ENCODE results near the gene CFAP92.

DNA sequence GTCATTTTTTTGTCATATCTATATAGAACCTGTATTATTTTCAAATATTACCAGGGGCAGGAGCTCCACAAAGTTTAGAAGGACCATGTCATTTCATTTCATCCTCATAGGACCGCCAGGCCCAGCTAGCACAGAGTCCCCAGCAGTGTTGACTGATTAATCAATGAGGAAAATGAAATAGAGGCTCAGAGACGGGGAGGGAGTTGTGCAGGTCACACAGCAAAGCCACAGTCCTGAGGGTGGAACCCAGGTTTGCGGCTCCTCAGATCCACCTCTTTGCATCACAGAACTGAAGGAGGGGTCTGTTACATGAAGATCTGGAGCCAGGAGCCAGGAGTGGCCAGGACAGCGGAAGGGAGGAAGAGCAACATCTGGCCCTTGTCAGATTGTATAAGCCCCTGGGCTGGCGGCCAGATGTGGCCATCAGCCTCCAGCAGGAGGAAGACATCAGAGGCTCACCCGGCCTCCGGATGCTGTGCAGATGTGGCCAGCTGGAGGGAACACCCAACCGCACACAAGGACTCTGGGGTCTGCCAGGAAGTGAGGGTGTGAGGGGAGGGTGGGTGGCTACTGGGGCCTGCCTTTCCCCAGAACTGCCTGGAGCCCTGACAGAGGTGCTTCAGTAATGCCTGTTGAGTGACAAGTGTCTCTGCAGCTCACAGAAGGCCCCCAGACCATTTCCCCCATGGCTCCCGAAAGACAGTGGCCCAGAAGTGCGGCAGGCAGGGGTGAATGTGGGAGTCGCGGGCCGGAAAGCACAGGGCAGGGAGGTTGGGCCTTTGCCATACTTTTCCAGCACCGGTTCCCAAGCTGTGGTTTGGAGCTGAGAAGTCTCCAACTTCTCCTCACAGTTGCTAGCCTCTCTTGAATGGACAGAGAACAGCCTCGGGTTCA lies 28.5 kb upstream of the CFAP92 start:
- TF ChIP-seq, protein P1, sequence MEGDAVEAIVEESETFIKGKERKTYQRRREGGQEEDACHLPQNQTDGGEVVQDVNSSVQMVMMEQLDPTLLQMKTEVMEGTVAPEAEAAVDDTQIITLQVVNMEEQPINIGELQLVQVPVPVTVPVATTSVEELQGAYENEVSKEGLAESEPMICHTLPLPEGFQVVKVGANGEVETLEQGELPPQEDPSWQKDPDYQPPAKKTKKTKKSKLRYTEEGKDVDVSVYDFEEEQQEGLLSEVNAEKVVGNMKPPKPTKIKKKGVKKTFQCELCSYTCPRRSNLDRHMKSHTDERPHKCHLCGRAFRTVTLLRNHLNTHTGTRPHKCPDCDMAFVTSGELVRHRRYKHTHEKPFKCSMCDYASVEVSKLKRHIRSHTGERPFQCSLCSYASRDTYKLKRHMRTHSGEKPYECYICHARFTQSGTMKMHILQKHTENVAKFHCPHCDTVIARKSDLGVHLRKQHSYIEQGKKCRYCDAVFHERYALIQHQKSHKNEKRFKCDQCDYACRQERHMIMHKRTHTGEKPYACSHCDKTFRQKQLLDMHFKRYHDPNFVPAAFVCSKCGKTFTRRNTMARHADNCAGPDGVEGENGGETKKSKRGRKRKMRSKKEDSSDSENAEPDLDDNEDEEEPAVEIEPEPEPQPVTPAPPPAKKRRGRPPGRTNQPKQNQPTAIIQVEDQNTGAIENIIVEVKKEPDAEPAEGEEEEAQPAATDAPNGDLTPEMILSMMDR (conservative IDR thresholded peaks at IDR 0.05): no peak
- no peak for TF ChIP-seq ZFX (IDR thresholded peaks at IDR 0.05)
